Loucy (cell line): ENCODE data around the gene CCDC12.

Experiments used
- H2AFZ ChIP-seq: fragments of 200-600 bp; sonication (generic); 2 replicates; pipeline ENCODE4 v1.6.0; 2016; ENCODE audit warnings: antibody characterized with exemption, mild to moderate bottlenecking, low read length, moderate library complexity
- H3F3A ChIP-seq: fragments of 200-600 bp; 2 replicates; pipeline ENCODE4 v1.6.0; 2016; ENCODE audit warnings: antibody characterized with exemption, low read depth, mild to moderate bottlenecking
- H3K27me3 ChIP-seq: fragments of 200-600 bp; sonication (generic); 2 replicates; pipeline ENCODE4 v1.6.1; 2014; ENCODE audit warnings: low read length, mild to moderate bottlenecking; ENCODE audit not compliant: insufficient read depth, poor library complexity, severe bottlenecking
- H3K36me3 ChIP-seq: fragments of 200-600 bp; sonication (generic); 2 replicates; pipeline ENCODE4 v1.6.1; 2016; ENCODE audit warnings: low read length; ENCODE audit not compliant: insufficient read depth
- H3K4me1 ChIP-seq: fragments of 200-600 bp; sonication (generic); 2 replicates; pipeline ENCODE4 v1.5.1; 2014; ENCODE audit warnings: low read length, mild to moderate bottlenecking; ENCODE audit not compliant: insufficient read depth, poor library complexity, severe bottlenecking
- H3K4me2 ChIP-seq: fragments of 200-600 bp; sonication (generic); 2 replicates; pipeline ENCODE4 v1.6.0; 2014; ENCODE audit warnings: antibody characterized with exemption, low read length, low read depth, mild to moderate bottlenecking; ENCODE audit not compliant: poor library complexity, severe bottlenecking
- H3K4me3 ChIP-seq: fragments of 200-600 bp; sonication (generic); 2 replicates; pipeline ENCODE4 v1.5.1; 2014; ENCODE audit warnings: low read length, mild to moderate bottlenecking, mixed read lengths; ENCODE audit not compliant: poor library complexity, severe bottlenecking
- H3K79me2 ChIP-seq: fragments of 200-600 bp; sonication (generic); 2 replicates; pipeline ENCODE4 v1.6.1; 2014; ENCODE audit warnings: low read length; ENCODE audit not compliant: insufficient read depth
- H3K9ac ChIP-seq: fragments of 200-600 bp; sonication (generic); 2 replicates; pipeline ENCODE4 v1.6.0; 2014; ENCODE audit warnings: mild to moderate bottlenecking, low read depth, low read length, moderate library complexity; ENCODE audit not compliant: poor library complexity, severe bottlenecking
- H3K9me2 ChIP-seq: fragments of 200-600 bp; sonication (generic); replicated peaks from 2 replicates; pipeline ENCODE4 v1.6.1; 2016; ENCODE audit warnings: low read depth, low read length, mixed read lengths
- H3K9me3 ChIP-seq: fragments of 200-600 bp; sonication (generic); 2 replicates; pipeline ENCODE4 v1.6.1; 2014; ENCODE audit warnings: mild to moderate bottlenecking, antibody characterized with exemption, low read length, low read depth; ENCODE audit not compliant: insufficient read depth
- H4K20me1 ChIP-seq: fragments of 200-600 bp; sonication (generic); 2 replicates; pipeline ENCODE4 v1.6.0; 2014; ENCODE audit warnings: antibody characterized with exemption, low read length, mild to moderate bottlenecking; ENCODE audit not compliant: insufficient read depth, poor library complexity, severe bottlenecking
- EZH2phosphoT487 ChIP-seq: fragments of 200-600 bp; IDR thresholded peaks from 2 replicates; pipeline ENCODE4 v1.6.1; 2018; ENCODE audit warnings: antibody characterized with exemption, mild to moderate bottlenecking, moderate library complexity, borderline replicate concordance
- TF ChIP-seq, protein P1 (sequence below): fragments of 200-600 bp; sonication (generic); conservative IDR thresholded peaks from 2 replicates; pipeline ENCODE4 v1.5.1; 2014; ENCODE audit warnings: mild to moderate bottlenecking, antibody characterized with exemption, low read length

CCDC12 gene

GRCh38 chr3:46976326-46977190 lies at the start of gene CCDC12:
CCDC12 (minus strand) TSS chr3:46976745; CDS start chr3:46976732, 13 bp downstream.
- H3K27me3 ChIP-seq: no peaks in the 10 kb centered on the region
- H3K4me1 ChIP-seq: peaks cover 59% of the 10 kb centered on the region
- peaks cover 41% of the 10 kb centered on the region for H4K20me1 ChIP-seq
- H3K36me3 ChIP-seq: no peaks in the 10 kb centered on the region
- no peaks in the 10 kb centered on the region for H3K9me3 ChIP-seq
- H3K79me2 ChIP-seq: peaks cover 84% of the 10 kb centered on the region
- H3F3A ChIP-seq: peaks cover 8% of the 10 kb centered on the region
- peak within 1 kb of the TSS; percentile 78 for H2AFZ ChIP-seq
- peak within 1 kb of the TSS; percentile 93 for H3K4me2 ChIP-seq
- peak within 1 kb of the TSS; percentile 87 for H3K9ac ChIP-seq
- TF ChIP-seq, protein P1, sequence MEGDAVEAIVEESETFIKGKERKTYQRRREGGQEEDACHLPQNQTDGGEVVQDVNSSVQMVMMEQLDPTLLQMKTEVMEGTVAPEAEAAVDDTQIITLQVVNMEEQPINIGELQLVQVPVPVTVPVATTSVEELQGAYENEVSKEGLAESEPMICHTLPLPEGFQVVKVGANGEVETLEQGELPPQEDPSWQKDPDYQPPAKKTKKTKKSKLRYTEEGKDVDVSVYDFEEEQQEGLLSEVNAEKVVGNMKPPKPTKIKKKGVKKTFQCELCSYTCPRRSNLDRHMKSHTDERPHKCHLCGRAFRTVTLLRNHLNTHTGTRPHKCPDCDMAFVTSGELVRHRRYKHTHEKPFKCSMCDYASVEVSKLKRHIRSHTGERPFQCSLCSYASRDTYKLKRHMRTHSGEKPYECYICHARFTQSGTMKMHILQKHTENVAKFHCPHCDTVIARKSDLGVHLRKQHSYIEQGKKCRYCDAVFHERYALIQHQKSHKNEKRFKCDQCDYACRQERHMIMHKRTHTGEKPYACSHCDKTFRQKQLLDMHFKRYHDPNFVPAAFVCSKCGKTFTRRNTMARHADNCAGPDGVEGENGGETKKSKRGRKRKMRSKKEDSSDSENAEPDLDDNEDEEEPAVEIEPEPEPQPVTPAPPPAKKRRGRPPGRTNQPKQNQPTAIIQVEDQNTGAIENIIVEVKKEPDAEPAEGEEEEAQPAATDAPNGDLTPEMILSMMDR: no peak
- no peak for TF ChIP-seq EZH2phosphoT487
- H3K9me2 ChIP-seq: no peaks in the 10 kb centered on the region
- peak within 1 kb of the TSS; percentile 87 for H3K4me3 ChIP-seq

DNA sequence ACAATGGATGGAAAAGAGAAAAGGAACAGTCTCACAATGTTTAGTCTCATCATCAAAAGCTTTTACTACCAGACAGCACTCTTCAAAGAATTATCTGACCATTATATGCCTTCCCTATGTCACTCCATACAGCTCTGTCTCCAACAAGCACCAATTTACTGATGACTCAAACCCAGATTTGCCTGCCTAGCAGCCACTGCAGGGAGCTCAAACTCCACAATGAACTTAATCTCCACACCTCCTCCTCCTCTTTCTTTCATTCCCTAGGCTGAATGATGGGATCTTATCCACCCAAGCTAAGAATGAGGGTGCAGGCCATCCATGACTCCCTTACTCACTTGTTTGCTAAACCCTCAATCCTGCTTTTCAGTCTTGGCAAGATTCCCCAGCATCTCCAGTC lies 48.4 kb upstream of the CCDC12 start:
- Histone ChIP-seq H2AFZ (no peak overlapping the region), H3K27me3 (no peaks in the 10 kb centered on the region), H3K9ac (no peak overlapping the region), H3F3A (no peaks in the 10 kb centered on the region), H3K36me3 (peaks cover 27% of the 10 kb centered on the region), H3K79me2 (peaks cover 54% of the 10 kb centered on the region), H3K4me1 (peaks cover 38% of the 10 kb centered on the region), H3K4me2 (no peak overlapping the region), H3K9me3 (no peaks in the 10 kb centered on the region), H3K9me2 (no peaks in the 10 kb centered on the region), H4K20me1 (no peaks in the 10 kb centered on the region), H3K4me3 (no peak overlapping the region)
- TF ChIP-seq EZH2phosphoT487: no peak
- TF ChIP-seq, protein P1: 0 out of 2 replicates have a peak, but pooled peaks have one; percentile 17

DNA sequence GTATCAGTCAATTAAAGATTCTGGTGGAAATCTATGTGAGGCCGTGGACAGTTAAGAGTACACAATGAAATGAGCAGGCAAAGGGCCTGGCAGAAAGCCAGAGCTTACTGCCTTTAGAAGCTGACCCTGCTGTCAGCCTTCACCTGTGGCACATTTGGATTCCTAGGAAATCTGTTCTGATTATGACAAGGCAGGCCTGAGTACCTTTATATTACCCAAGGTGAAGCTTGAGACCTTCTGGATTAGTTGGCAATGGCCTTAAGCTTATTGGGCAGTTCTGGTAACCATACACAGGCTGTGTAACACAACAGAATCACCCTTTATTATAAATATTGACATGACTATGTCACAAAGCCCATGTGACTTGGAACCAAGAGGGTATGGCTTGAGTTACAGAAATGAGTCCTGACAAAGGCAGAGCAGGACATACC lies 46.1 kb upstream of the CCDC12 start:
- Histone ChIP-seq H3K4me3 (no peak overlapping the region), H3K4me1 (peaks cover 60% of the 10 kb centered on the region)

More for the DNA sequence above, 46.1 kb upstream of the CCDC12 start:
- H3K79me2 ChIP-seq: peaks cover 68% of the 10 kb centered on the region
- H3F3A ChIP-seq: peaks cover 18% of the 10 kb centered on the region
- H3K9ac ChIP-seq: peak overlapping the region; percentile 55
- H4K20me1 ChIP-seq: no peaks in the 10 kb centered on the region
- H3K4me2 ChIP-seq: no peak overlapping the region
- H3K27me3 ChIP-seq: no peaks in the 10 kb centered on the region
- no peaks in the 10 kb centered on the region for H3K9me2 ChIP-seq
- H3K36me3 ChIP-seq: peaks cover 32% of the 10 kb centered on the region
- no peaks in the 10 kb centered on the region for H3K9me3 ChIP-seq
- no peak for TF ChIP-seq EZH2phosphoT487
- TF ChIP-seq, protein P1: no peak
- no peak overlapping the region for H2AFZ ChIP-seq
